Activated gamma-delta T cell treated with anti-CD3 and anti-CD28 coated beads, Interleukin-2, amount 50 U/mL, for 16 hours (primary cell): ENCODE results near the gene ZRANB3.
A peak's percentile ranks its signal among the peaks of the same experiment; 100 is the strongest.
"Not testable (repeated sequence)": the region's sequence is repeated elsewhere in the genome, so short reads cannot be mapped to it uniquely, and the experiment has no call there.

ENCODE experiments used
- DNase-seq: peaks from one replicate; pipeline ENCODE4 v3.0.0-alpha.2; 2020; ENCODE audit warnings: low read depth

Gene ZRANB3

GRCh38 chr2:135530313-135531230, at the start of gene ZRANB3:
ZRANB3 (minus strand) TSS chr2:135531218.
- peak; percentile 90 for DNase-seq

DNA sequence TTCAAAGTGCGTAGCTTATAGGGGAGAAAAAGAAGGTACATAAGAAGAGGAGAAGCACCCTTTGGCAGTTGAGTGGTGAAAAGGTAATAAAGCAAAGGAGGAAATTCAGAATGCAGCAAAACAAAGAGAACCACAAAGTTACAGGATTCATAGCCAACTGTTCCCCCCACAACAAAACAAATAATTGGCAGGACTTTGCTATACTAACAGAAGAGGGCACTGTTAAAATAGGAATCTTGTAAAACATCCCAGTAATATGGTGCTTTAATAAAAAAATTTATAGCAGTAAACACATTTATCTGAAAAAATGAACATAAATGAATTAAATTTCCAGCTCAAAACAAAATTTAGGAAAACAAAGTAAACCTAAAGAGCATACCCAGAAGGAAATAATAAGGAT, 42.6 kb upstream of the ZRANB3 start:
- no peak for DNase-seq

DNA sequence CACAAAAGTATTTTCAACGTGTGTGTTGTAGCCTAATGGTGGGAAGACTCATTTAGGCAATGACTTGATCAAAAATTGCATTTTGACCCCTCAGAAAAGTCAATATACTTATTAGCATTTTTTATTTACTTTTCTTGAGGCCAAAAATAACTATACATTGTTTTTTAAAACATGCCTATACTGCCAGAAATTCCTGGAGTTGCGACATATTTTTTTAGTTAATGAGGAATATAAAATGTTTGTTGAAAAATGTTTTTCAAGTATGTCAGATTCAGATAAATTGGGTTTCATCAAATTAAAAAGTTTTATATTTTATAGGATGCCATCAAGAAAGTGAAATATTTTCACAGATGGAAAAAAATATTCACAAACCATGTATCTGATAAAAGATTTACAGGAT, 39.9 kb upstream of the ZRANB3 start:
- DNase-seq: no peak

GRCh38 chr2:135563793-135564192, 32.8 kb upstream of the ZRANB3 start:
- DNase-seq: no peak

DNA sequence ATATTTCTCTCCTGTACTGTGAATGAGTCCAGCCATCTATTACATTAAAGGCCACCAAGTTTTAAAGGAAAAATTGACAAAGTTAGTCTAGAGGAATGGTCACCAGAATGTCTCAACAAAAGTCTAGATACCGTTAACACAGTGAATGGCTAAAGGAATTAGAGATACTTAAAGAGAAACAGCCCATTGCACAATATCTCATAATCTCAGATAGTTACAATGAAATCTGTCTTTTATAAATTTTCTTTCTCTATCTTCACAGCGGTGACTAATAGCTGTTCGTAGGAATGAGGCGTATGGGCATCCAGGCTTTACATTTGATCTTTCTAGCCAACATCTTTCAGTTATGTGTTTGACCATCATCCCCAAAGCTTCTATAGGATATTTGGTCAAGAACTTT, 30.9 kb upstream of the ZRANB3 start:
- DNase-seq: no peak

DNA sequence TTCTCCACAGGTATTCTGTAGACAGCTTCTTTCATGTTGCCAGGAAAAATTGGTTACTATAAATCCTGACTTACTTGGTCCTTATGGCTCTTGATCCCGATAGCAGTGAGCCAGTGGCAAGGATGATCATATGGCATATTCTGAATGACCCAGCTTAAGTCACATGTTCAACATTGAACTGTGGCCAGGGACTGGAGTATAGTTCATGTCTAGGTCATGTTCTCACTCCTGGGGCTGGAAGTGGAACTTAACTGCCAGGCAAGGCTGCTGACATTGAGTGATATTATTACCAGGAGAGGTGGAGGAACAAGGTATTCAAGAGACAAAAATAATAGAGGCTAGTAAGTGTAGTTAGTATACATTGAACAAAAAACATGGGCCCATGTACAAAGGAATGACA, 26.5 kb upstream of the ZRANB3 start:
- no peak for DNase-seq

GRCh38 chr2:135555311-135555710, 24.3 kb upstream of the ZRANB3 start:
- no peak for DNase-seq

DNA sequence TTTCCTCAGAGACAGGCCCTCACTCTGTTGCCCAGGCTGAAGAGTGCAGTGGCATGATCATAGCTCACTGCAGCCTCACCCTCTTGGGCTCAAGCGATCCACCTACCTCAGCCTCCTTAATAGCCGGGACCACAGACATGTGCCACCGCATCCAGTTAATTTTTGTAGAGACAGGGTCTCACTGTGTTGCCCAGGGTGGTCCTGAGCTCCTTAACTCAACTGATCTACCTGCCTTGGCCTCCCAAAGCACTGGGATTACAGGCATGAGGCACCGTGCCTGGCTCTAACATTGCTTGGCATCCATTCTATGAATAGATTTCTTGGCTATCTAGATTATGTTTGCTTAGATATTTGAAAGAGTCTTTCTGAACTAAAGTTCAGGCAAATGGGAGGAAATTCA, 21.9 kb upstream of the ZRANB3 start:
- no peak for DNase-seq

DNA sequence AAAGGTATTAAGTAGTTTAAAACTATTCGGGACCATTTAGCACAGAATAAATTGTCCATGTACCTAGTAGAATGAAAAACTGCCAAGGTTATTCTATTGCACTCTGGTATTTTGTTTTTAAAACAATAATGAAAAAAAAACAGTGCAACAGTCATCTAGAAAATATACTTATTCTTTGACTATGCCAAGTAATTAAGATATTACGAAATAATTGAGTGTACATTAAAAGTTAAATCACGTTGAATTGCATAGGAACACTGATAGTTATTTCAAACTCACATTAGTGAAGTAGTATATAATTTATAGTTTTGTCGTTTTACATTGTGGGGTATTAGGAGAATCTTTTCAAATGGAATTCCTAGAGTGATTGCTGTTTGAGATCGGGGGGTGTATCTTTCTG, 20.3 kb upstream of the ZRANB3 start:
- no peak for DNase-seq

DNA sequence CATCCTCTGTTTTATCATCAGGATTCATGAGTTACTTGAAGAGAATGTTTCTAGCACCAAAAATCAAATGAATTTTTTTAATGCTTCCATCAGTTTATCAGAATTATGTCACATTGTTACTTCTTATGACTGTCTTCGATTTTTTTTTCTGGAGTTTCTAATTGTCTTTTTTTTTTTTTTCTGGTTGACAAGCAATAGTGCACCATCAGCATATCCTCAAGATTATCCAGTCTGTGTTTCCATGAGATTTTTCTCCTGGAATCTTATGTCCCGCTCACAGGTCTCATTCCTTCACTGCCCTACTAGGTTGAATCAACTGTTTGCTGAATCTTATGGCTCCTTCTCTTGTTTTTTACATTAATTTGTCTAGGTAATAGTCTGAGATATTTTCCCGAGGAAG, 16.3 kb upstream of the ZRANB3 start:
- DNase-seq: no peak

- DNase-seq: no peak
Observed at GRCh38 chr2:135546436-135546835, 15.4 kb upstream of the ZRANB3 start.

DNA sequence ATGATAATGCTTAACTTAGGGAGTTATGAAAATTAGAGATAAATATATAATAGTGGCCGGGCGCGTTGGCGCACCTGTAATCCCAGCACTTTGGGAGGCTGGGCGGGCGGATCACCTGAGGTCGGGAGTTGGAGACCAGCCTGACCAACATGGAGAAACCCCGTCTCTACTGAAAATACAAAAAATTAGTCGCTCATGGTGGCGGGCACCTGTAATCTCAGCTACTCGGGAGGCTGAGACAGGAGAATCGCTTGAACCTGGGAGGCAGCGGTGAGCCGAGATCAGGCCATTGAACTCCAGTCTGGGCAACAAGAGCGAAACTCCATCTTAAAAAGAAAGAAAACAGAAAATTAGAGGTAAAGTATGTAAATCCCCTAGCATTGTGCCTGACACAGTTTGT, 2.5 kb upstream of the ZRANB3 start:
- DNase-seq: not testable (repeated sequence)

DNA sequence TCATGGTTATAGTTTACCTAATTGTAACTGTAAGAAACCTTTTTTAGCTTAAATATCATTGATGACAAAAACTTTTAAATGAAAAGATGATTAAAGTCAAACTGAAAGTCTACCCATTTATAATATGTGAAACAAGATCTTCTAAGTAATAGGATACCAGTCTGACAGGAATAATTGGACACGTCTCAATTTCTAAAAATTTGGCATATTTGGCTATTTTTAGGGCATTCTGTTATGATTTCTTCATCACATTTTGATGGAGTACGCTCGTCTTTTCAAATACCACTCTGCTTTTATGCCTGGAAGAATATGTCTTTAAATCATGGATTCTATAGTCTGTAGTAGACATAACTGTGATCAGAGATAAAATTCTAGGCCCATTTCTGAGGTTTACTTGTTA, 1.6 kb upstream of the ZRANB3 start:
- DNase-seq: no peak

DNA sequence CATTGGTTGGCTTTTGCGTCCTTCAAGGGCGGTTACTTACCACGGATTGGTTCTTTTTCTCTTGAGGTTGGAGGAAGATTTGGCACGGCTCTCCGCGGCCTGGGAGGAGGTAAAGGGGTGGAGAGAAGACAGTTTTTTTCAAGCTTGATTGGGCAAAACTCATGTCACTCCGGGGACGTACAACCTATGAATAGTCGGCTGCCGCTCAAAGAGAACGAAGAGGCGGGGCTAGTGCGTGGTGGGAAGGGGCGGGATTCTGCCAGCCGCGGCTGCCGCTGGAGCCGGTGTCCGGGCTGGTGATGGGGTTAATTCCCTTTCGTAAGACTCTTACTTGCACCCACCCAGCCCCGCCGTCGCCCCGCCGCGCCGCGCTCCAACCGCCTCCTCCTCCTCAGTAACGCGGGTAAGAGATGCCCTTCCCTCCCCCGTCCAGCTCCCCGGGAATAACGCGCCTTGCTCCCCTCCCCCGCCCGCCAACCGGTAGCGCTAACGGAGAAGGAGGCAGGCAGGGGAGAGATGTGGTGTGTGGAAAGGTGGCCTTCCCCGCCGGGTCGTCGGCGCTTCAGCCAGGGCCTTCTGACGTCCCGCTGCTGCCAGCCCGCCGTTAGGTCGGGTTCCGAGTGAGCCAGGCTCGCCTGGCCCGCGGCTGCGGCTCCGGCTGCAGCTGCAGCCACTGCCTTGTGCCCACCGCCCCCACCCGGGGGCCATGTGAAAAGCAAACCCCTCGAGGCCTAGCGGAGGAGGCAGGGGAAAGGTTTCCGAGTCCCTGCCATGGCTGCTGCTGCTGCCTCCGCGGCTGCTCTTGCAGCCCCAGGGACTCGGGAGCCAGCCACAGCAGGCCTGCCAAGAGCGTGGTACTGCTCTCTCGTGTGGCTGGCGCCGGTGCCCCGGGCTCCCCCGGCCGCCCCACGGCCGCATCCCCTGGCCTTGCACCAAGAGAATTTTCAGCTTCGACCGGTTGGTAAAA, 496 bp upstream of the ZRANB3 start, which contains the start of gene R3HDM1:
Gene R3HDM1 (plus strand): TSS at position 254 of the 967 bp plus-strand sequence. CDS start 73,362 bp downstream, outside the sequence.
- DNase-seq: peak; percentile 93

- no peak for DNase-seq
Observed at GRCh38 chr2:135528006-135528405, 3.0 kb downstream of the ZRANB3 start.

DNA sequence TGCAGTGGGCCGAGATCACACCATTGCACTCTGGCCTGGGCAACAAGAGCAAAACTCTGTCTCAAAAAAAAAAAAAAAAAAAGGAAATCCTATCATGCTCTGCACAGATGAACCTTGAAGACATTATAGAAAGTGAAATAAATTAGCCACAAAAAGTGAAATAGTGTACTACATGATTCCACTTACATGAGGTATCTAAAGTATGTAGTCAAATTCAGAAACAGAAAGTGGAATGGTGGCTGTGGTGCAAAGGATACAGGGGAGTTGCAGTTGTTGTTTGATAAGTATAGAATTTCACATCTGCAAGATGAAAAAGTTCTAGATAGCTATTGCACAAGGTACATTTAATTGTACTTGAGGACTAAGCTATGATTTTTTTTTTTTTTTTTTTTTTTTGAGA, 5.2 kb downstream of the ZRANB3 start:
- no peak for DNase-seq

- no peak for DNase-seq
Observed at GRCh38 chr2:135512099-135512498, 18.9 kb downstream of the ZRANB3 start.

DNA sequence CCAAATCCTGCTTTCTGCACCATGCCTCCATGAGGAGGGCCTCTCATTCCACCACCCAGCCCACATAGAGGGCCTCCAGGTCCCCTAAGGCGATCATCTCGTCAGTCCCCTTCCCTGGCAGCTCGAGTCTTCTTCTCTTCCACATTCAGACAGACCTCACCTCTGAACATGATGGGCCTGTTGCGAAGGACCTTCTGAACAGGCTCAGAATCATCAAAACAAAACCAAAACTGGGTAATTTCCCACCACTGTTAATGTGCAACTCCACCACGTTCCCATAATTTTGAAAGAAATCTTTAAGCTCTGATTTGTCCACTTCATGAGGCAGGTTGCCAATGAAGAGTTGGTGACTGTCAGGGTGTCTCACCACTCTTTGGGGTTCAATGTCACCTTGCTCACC, 20.4 kb downstream of the ZRANB3 start:
- no peak for DNase-seq

DNA sequence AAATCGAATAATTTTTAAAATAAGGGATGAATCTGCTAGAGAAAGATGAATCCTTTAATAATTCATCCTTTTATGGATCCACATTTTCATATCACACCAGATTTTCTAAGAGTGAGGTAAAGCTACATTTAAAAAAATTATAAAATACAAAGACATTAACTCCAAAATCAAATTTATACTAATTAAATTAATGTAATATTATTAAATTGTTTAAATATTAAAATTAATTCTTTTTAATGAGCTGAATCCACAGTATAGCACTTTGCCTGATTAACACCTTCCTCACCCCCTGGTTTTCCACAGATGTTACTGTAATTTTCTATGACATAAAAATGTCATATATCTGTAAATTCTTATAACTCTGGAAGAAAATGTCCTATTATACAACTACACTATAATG, 26.2 kb downstream of the ZRANB3 start:
- DNase-seq: no peak

- not testable (repeated sequence) for DNase-seq
Observed at GRCh38 chr2:135498588-135498987, 32.4 kb downstream of the ZRANB3 start.

DNA sequence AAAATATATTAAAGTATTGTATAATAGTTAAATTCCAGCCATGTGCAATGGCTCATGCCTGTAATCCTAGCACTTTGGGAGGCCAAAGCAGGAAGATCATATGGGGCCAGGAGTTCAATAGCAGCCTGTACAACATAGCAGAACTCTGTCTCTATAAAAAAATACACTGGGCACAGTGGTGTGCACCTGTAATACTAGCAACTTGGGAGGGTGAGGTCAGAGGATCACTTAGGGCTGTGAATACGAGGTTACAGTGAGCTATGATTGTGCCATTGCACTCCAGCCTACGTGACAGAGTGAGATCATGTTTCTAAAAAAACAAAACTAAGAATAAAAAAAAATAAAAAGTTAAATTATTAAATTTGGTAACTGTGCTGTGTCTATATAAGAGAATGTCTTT, 36.1 kb downstream of the ZRANB3 start:
- no peak for DNase-seq

GRCh38 chr2:135494503-135494902, 36.5 kb downstream of the ZRANB3 start:
- no peak for DNase-seq

GRCh38 chr2:135490376-135490775, 40.6 kb downstream of the ZRANB3 start:
- DNase-seq: no peak
